UCSD-AML1 (cell line): ENCODE measurements around the gene AQP12B.
A peak's percentile ranks its signal among the peaks of the same experiment; 100 is the strongest.

ENCODE experiments used
- DNase-seq: peaks from one replicate; lab custom pipeline; 2025; ENCODE audit not compliant: unreplicated experiment; lab: John Stamatoyannopoulos, UW

AQP12B gene

DNA sequence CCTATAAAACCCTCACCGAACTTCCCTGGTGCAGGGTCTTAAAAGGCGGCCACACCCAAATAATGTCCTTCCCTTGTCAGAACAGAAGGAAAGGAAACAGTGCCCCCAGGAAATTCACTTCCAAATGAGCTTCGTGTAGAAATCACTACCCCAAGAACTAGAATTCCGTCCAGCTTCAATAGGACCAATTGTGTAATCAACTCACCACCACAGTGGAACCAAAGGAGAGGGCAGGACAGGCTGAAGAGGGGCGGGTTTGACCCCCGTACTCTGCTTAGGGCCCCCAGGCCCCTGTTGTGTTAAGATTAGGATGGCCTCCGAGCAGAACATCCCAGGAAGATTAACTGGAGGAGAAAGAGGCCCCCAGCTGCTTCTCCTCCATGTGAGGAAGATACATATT lies 33.4 kb downstream of the AQP12B start:
- no peak for DNase-seq

DNA sequence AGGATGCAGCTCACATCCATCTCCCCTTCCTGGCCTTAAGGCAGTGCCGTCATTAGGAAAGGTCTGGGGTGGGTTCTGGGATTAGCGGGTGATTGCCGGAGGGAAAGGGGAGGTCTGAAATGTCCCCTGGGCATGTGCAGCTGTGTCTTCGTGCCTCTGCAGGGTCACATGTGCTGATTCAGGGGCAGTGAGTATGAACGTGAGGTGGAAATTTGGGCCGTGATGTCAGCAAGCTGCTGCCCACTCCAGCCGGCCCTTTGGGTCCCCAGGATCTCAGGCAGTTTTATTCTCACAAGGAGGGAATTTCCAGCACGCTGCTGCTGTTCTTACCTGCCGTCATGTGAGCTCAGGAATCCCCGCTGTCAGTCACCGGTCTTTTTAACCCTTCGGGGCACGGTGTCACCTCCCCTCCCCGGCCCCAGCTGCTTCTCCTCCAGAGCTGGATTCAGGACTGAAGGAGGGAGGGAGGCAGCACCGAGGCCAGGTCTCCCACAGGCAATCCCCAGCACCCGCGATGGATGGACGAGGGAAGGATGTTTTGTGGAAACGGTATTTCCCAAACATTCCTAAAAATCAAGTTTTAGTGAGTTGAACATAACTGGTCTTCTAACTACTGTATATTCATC lies 33.9 kb downstream of the AQP12B start:
- DNase-seq = no peak

- DNase-seq = no peak
These were observed 34.5 kb downstream of the AQP12B start for GRCh38 chr2:240648155-240648649.

GRCh38 chr2:240647503-240648154 lies 35.1 kb downstream of the AQP12B start:
- DNase-seq = no peak

GRCh38 chr2:240646900-240647502 lies 35.7 kb downstream of the AQP12B start:
- no peak for DNase-seq

DNA sequence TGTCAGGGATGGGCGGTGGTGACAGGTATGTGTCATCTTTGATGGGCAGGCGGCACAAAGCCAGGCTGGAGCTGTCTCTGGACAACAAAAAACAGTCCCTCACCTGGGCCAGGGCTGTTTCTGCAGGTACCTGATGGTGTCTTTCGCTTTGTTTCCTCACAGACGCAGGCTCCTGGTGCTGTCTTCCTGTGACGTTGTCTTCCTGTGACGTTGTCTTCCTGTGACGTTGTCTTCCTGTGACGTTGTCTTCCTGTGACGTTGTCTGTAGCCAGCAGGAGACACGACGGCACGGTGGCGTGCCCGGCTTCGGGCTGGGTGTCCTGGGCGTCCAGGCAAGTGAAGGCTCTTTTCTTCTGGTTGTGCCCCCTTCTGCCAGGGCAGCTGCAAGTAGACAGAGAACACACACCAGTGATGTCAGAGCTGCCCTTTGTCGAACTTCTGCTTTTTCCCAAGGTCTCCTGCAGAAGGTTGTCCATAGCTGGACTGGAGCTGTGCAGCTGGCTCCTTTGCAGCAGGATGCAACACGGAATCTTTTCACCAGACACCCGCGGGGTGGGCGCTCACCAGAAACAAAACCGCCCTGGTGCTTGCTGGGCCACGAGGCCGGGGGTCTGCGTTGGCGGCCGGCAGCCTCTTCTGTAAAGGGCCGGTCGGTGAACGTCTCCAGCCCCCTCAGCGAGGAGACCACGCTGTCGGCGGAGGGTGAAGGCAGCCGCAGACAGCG lies 36.3 kb downstream of the AQP12B start:
- peak; percentile 66 for DNase-seq

- DNase-seq = no peak
These were observed 36.9 kb downstream of the AQP12B start for GRCh38 chr2:240645801-240646175.

DNA sequence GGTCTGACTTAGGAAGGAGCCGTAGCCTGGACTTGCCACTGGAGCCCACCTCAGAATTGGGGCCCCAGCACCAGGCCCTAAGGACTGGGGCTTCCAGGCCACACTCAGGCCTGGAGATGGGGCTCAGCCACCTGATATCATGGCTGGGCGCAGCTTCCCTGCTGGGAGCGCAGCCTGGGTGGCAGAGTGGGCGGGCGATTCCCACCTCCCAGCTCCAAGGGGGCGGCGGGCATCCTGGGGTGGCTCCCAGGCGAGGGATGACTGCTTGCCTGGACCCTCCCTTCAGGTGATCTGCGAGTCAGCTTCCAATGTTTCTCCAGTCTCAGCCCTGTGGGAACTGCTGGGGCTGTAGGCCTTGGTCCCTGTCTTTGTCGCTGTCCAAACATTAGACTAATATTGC lies 37.3 kb downstream of the AQP12B start:
- DNase-seq = no peak

- DNase-seq = no peak
These were observed 37.8 kb downstream of the AQP12B start for GRCh38 chr2:240644859-240645301.

DNA sequence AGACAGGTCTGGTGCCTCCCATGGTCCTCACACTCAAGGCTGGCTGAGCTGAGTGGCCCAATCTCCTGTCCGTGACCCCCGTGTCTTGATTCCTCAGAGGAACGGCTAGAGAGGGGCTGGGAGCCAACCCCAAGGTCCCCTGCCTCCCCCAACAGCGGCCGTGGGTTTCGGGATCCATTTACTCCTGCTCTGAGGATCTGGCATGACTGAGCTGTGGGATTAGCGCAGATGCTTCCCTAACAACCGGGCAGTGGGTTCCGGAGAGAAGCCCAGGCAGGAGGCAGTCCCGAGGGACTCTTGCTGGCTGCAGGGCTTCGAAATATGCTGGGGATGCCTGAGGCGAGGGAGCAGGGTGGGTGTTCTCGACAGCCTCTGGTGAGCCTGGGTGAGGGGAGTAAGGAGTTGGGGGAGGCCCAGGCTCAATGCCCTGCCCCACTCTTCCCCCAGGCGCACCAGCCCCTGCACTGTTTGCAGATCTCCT lies 38.5 kb downstream of the AQP12B start:
- DNase-seq = no peak

DNA sequence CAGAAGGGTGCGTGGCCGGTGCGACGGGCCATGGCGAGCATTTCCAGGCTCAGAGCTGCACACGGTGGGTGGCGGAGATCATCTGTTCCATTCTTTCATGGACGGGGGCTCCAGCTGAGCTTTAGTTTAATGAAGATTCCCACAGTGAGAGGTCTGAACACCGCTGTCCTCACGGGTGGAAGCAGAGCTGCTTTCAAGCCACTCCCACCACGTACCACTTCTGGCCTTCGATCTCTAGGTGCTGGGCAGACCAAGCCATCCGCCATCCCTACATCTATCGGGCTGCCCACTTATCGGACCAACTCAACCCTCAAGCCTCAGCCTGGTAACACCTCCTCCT lies 38.9 kb downstream of the AQP12B start:
- DNase-seq = no peak

GRCh38 chr2:240643093-240643810 lies 39.4 kb downstream of the AQP12B start:
- DNase-seq = no peak

DNA sequence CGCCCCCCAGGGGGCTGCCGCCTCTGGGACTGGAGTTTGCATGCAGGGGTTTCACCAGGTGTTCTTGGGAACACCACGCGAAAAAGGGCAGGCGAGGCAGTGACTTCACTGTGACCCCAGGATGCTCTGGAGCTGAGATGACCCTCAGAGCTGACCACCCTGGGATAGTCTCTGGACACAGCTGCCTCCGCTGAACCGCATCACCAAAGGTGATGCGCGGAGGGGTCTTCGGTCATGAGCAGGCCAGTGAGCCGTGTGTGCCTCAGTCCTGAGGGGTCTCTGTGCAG lies 39.9 kb downstream of the AQP12B start:
- DNase-seq = no peak

GRCh38 chr2:240642061-240642805 lies 40.5 kb downstream of the AQP12B start:
- no peak for DNase-seq

GRCh38 chr2:240640939-240641338 lies 41.7 kb downstream of the AQP12B start:
- DNase-seq = no peak

DNA sequence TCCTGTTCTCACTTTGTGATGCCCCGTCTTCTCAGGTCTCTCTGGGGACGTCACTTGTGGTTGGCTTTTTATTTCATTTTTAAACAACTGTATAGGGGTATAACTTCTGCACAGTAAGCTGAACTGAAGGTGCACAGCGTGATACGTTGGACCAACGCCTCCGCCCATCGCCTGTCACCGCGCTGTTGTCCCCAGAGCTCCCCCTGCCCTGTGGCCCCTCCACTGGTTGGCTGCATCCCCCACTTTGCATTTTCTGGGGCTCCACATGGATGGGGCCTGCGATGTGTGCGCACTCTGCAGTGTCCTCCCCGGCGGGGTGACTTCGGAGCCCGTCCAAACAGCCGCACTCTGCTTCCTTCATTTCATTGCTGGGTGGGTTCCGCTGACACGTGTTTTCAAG lies 43.1 kb downstream of the AQP12B start:
- no peak for DNase-seq

DNA sequence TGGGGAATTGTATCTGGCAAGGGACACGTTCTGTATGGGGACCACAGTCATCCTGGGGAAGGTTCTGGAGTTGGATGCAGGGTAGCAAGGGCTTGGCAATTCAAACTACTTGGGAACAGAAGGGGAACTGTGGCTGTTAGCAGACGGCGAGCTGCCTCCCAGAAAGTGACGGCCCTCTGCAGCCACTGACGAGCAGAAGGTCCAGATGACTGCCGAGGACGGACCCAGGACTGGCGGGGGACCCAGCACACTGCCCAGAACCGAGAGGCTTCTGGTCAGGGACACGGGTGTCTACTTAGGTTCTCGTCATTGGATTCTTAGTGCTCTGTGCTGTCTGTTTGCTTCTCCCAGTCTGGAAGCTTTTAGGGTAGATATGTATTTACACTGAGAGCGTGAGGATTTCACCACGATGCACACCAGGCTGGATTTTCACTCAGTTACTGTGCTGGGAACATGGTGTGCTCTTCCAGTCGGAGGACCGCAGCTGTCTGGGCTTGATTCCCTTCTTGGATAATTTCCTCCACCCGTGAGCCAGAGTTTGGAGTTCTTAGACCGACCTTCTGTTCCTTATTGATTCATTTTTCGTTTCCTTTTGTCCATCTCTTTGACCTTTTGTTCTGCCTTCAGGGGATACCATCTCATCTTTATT lies 44.0 kb downstream of the AQP12B start:
- DNase-seq = no peak

GRCh38 chr2:240637901-240638345 lies 44.8 kb downstream of the AQP12B start:
- DNase-seq = no peak

DNA sequence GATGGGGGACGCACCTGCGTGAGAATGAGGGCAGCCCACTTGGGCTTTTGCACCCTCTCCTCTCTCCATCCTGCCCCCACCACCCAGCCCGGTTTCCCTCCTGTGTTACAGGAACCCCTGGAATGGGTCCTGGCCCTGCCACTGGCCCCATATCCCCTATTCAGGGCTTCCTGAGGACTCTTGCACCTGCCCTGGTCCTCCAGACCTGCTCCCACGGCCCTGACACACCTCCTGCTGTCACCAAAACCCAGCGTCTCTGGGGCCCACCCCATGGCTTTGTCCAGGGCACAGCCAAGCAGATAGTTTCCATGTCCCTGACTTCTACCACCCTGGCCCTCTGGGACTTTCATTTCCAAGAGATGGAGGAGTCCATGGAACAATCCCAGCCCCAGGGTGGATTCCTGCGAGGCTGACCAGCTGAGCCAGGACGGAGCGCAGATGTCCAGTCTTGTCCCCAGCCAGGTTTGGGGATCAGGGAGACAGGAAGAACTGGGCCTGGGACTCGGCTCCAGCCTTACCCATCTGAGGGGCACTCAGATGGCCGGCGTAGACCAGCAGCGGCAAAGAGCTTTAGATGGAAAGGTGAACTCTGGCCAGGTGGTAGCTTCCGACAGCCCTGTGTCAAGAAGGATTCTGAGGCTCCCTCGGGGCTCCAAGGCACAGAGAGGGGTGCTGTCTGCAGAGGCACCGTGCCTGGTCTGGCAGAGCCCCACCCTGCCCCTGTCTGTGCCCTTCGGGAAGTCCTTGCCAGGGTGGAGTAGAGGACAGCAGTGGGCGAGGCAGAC lies 45.4 kb downstream of the AQP12B start:
- no peak for DNase-seq
